Body of pancreas (tissue), 4 donors: ENCODE data around the gene SLC13A3. TPM values are rescaled to one million over a fixed set of nuclear protein-coding genes. Genes with fewer than 3 reads are reported as not detected.

Experiments
- ATAC-seq: fragments of 150-250 bp; one replicate; pipeline ENCODE4 v1.9.1; 2016
- DNase-seq, 4 donors: peaks; one replicate each; pipeline ENCODE4 v3.0.0-alpha.2; 2019
- H3K27ac ChIP-seq, 4 donors: fragments of 200-600 bp; sonication (generic); 1 replicate in 3 of 4; 2 replicates in 1 of 4; pipeline versions ENCODE4 v1.5.1 to v1.6.1; 2016 to 2019; ENCODE audit warnings: mild to moderate bottlenecking in 1 of 4, mixed read lengths in 1 of 4, moderate library complexity in 1 of 4
- H3K27me3 ChIP-seq, 2 donors: fragments of 200-600 bp; sonication (generic); one replicate each; pipeline ENCODE4 v1.6.0; 2016; ENCODE audit warnings: mild to moderate bottlenecking in 1 of 2
- H3K36me3 ChIP-seq, 2 donors: fragments of 200-600 bp; sonication (generic); replicated peaks in 1 of 2; 2 replicates each; pipeline ENCODE4 v1.5.1; 2016; ENCODE audit warnings: low read depth in 2 of 2; ENCODE audit not compliant: insufficient read depth in 1 of 2
- H3K4me1 ChIP-seq: fragments of 200-600 bp; sonication (generic); one replicate; pipeline ENCODE4 v1.6.0; 2016
- H3K4me3 ChIP-seq, 2 donors: fragments of 200-600 bp; sonication (generic); 1 replicate in 1 of 2; 2 replicates in 1 of 2; pipeline ENCODE4 v1.5.1; 2016 to 2019
- H3K9me3 ChIP-seq, 3 donors: fragments of 200-600 bp; sonication (generic); 1 replicate in 2 of 3; 2 replicates in 1 of 3; pipeline ENCODE4 v1.5.1; 2016
- POLR2A ChIP-seq, 3 donors: fragments of 450-650 bp; IDR thresholded peaks; one replicate each; pipeline ENCODE4 v1.6.1; 2016; ENCODE audit warnings: antibody characterized with exemption in 3 of 3, mild to moderate bottlenecking in 2 of 3
- WGBS, 2 donors: methylation state at CpG; one replicate each; pipeline ENCODE4 v1.1.5; 2017; 5-methylcytosine and 5-hydroxymethylcytosine counted together
- intact Hi-C: fragments of 100-400 bp; cut with DNase I; formaldehyde crosslinking; loops from one replicate; pipeline ENCODE4 v1.15.1; 2023
- total RNA-seq, 2 donors: library from RNA; depleted of rRNA; stranded (reverse); fragments of >200 nt; gene quantifications; one replicate each; pipeline ENCODE4 v1.1.0, GENCODE V29; 2016
- TF ChIP-seq, protein P1 (sequence below), 7 experiments: fragments of 450-650 bp in 4 of 7; fragments of 200-600 bp in 3 of 7; sonication (generic) in 3 of 7; IDR thresholded peaks; one replicate each; pipeline ENCODE4 v1.5.1; 2016 to 2019; ENCODE audit warnings: antibody characterized with exemption in 7 of 7

The SLC13A3 gene
- total RNA-seq, 2 donors from 2014 or later, result 3.4 to 6.3 TPM

- Histone ChIP-seq H3K4me3 (no peak overlapping the region), H3K27me3 (no peaks in the 10 kb centered on the region), H3K27ac (no peak overlapping the region), H3K9me3 (no peaks in the 10 kb centered on the region), H3K36me3 (no peaks in the 10 kb centered on the region), H3K4me1 (peaks cover 7% of the 10 kb centered on the region)
- TF ChIP-seq, protein P1, sequence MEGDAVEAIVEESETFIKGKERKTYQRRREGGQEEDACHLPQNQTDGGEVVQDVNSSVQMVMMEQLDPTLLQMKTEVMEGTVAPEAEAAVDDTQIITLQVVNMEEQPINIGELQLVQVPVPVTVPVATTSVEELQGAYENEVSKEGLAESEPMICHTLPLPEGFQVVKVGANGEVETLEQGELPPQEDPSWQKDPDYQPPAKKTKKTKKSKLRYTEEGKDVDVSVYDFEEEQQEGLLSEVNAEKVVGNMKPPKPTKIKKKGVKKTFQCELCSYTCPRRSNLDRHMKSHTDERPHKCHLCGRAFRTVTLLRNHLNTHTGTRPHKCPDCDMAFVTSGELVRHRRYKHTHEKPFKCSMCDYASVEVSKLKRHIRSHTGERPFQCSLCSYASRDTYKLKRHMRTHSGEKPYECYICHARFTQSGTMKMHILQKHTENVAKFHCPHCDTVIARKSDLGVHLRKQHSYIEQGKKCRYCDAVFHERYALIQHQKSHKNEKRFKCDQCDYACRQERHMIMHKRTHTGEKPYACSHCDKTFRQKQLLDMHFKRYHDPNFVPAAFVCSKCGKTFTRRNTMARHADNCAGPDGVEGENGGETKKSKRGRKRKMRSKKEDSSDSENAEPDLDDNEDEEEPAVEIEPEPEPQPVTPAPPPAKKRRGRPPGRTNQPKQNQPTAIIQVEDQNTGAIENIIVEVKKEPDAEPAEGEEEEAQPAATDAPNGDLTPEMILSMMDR (IDR thresholded peaks at IDR 0.05), result no peak
- TF ChIP-seq POLR2A (IDR thresholded peaks at IDR 0.05), result no peak
- DNase-seq (no peak), ATAC-seq (no peak)
- intact Hi-C loops, result no loop called here
- 90% methylated on average over 1 of the region's 1 CpG; no CpG with 5 or more reads in 1 of the 2 donors for WGBS, 2 donors
Measured at GRCh38 chr20:46644733-46645132, 6.5 kb downstream of the SLC13A3 start.

GRCh38 chr20:46644160-46644559 is 7.1 kb downstream of the SLC13A3 start:
- WGBS, 2 donors, result 93 to 97% methylated on average over 3 of the region's 3 CpGs
- no peak for DNase-seq
- ATAC-seq, result no peak
- no peak for TF ChIP-seq POLR2A (IDR thresholded peaks at IDR 0.05)
- TF ChIP-seq, protein P1 (IDR thresholded peaks at IDR 0.05), result no peak
- no peak overlapping the region for H3K4me3 ChIP-seq
- no peaks in the 10 kb centered on the region for H3K36me3 ChIP-seq
- H3K9me3 ChIP-seq, result no peaks in the 10 kb centered on the region
- H3K27ac ChIP-seq, result no peak overlapping the region
- H3K27me3 ChIP-seq, result no peaks in the 10 kb centered on the region
- intact Hi-C loops, result no loop called here
- peaks cover 7% of the 10 kb centered on the region for H3K4me1 ChIP-seq

DNA sequence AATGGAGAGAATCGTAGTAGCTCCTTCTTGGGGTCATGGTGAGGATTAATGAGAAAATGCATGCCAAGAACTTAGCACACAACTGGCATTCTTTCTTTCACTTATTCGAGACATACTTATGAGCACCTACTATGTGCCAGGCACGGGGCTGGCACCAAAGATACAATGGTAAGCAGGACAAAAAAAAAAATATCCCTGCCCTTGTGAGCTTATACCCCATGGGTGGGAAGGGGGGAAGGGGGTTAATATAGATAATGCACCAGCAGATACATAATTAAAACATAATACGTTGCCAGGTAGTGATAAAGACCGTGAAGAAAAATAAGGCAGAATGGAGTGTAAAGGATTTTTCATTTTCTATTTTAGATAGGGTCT is 8.3 kb downstream of the SLC13A3 start:
- H3K9me3 ChIP-seq, result no peaks in the 10 kb centered on the region
- no peaks in the 10 kb centered on the region for H3K36me3 ChIP-seq
- H3K4me3 ChIP-seq, result no peak overlapping the region
- intact Hi-C loops, result no loop called here
- TF ChIP-seq, protein P1 (IDR thresholded peaks at IDR 0.05), result no peak
- TF ChIP-seq POLR2A (IDR thresholded peaks at IDR 0.05), result no peak
- H3K4me1 ChIP-seq, result peaks cover 7% of the 10 kb centered on the region
- no peaks in the 10 kb centered on the region for H3K27me3 ChIP-seq
- DNase-seq (no peak), ATAC-seq (no peak)
- no peak overlapping the region for H3K27ac ChIP-seq
- WGBS, 2 donors, result 60 to 64% methylated on average over 5 of the region's 5 CpGs

DNA sequence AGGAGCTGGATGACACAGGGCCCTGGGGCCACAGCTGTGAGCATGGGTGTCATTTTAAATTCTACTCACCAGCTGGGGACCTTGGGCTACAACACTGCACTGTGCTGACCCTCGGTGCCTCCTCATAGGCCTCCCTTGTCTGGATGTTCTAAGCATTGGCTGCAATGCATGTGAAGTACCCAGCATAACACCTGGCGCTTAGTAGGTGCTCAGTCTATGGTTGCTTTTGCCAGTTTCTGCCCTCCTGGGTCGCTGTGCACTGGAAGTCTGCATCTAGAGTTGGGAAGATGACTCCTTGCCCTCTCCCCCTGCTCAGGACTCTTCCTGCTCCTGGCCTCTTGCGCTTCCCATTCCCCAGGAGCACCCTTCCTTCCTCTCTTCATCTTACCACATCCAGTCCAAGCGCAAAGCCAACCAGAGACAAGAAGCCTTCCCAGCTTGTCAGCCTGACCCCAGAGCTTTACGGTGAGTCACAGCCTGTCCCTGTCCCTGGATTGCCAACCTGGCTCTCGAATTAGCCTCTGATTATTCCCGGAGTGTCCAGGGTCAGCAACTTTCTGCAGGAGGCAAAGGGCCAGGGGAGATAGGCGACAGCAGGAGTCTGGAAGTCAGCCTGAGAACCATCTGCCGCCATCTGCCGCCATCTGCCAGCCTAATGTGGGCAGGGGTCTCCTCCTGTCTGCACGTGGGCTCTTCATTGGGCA is 8.8 kb downstream of the SLC13A3 start:
- Histone ChIP-seq H3K4me3 (no peak overlapping the region), H3K27ac (no peak overlapping the region), H3K9me3 (no peaks in the 10 kb centered on the region), H3K4me1 (peaks cover 7% of the 10 kb centered on the region), H3K27me3 (no peaks in the 10 kb centered on the region), H3K36me3 (no peaks in the 10 kb centered on the region)
- DNase-seq (no peak), ATAC-seq (no peak)
- 84 to 89% methylated on average over 12 of the region's 12 CpGs for WGBS, 2 donors
- TF ChIP-seq, protein P1 (IDR thresholded peaks at IDR 0.05), result no peak
- no peak for TF ChIP-seq POLR2A (IDR thresholded peaks at IDR 0.05)
- intact Hi-C loops, result no loop called here

GRCh38 chr20:46641424-46641823 is 9.8 kb downstream of the SLC13A3 start:
- Histone ChIP-seq H3K36me3 (no peaks in the 10 kb centered on the region), H3K27me3 (no peaks in the 10 kb centered on the region), H3K4me3 (no peak overlapping the region), H3K4me1 (peaks cover 7% of the 10 kb centered on the region), H3K27ac (no peak overlapping the region), H3K9me3 (no peaks in the 10 kb centered on the region)
- no peak for TF ChIP-seq POLR2A (IDR thresholded peaks at IDR 0.05)
- TF ChIP-seq, protein P1 (IDR thresholded peaks at IDR 0.05), result no peak
- DNase-seq (no peak), ATAC-seq (no peak)
- intact Hi-C loops, result no loop called here
